ENCODE data around the gene ISG20.

Gene ISG20

GRCh38 chr15:88615303-88616107 lies 23.3 kb upstream of the ISG20 start:
- H3K36me3 ChIP-seq (ENCODE audit: control insufficient read depth in 2 of 2, insufficient read depth in 1 of 2, low read length in 2 of 2), result no peaks in the 10 kb centered on the region
- H3K4me3 ChIP-seq (ENCODE audit: low read depth, low read length), result no peak overlapping the region
- CTCF ChIA-PET, result interaction anchor here (0.6 to 5.1 kb wide), 25 partner anchors 11 to 660 kb away, joined by 3 to 31 read pairs (median 4); partner anchors contain the start of genes ISG20, MRPL46 and MRPS11
- POLR2A ChIA-PET, result interaction anchor here (0.7 to 1.0 kb wide), 2 partner anchors 16 to 142 kb away, joined by 3 read pairs; no protein-coding TSS in a partner anchor
- peaks cover 4% of the 10 kb centered on the region for H3K4me1 ChIP-seq (ENCODE audit: control insufficient read depth, insufficient read depth, low read length)
- no peak overlapping the region for H3K27ac ChIP-seq (ENCODE audit: extremely low read depth, low read depth, low read length)
- TF ChIP-seq ZNF555 (tag by site-specific recombination; conservative IDR thresholded peaks at IDR 0.05) (no peak), ZNF138 (tag by site-specific recombination; IDR thresholded peaks at IDR 0.05; ENCODE audit: borderline replicate concordance) (no peak), ZNF157 (tag by site-specific recombination; IDR thresholded peaks at IDR 0.05) (no peak), AEBP2 (tag by site-specific recombination; IDR thresholded peaks at IDR 0.05; ENCODE audit: borderline replicate concordance) (no peak), OSR2 (tag by site-specific recombination; IDR thresholded peaks at IDR 0.05) (no peak), ZNF404 (tag by site-specific recombination; IDR thresholded peaks at IDR 0.05) (no peak), ZNF202 (tag by site-specific recombination; IDR thresholded peaks at IDR 0.05; ENCODE audit: borderline replicate concordance) (no peak), ZBTB26 (tag by site-specific recombination; optimal IDR thresholded peaks at IDR 0.05) (no peak), SP3 (tag by site-specific recombination; IDR thresholded peaks at IDR 0.05) (no peak), ZNF394 (tag by site-specific recombination; IDR thresholded peaks at IDR 0.05; ENCODE audit: borderline replicate concordance) (no peak), ZNF37A (tag by site-specific recombination; IDR thresholded peaks at IDR 0.05) (no peak)
- no peaks in the 10 kb centered on the region for H3K9me3 ChIP-seq (ENCODE audit: control insufficient read depth, insufficient read depth, low read depth, low read length)

- ChIA-PET CTCF (interaction anchor here (0.6 to 5.1 kb wide), 12 partner anchors 11 to 176 kb away, joined by 3 to 31 read pairs (median 4); partner anchors contain the start of genes MRPL46 and MRPS11), POLR2A (interaction anchor here (0.7 kb wide), 1 partner anchor 15 kb away, joined by 3 read pairs; no protein-coding TSS in a partner anchor)
- no peak for TF ChIP-seq IKZF3 (tag by site-specific recombination; IDR thresholded peaks at IDR 0.05)
- TF ChIP-seq ZNF600 (tag by site-specific recombination; IDR thresholded peaks at IDR 0.05), result no peak
- TF ChIP-seq ZNF510 (tag by site-specific recombination; IDR thresholded peaks at IDR 0.05; ENCODE audit: insufficient replicate concordance), result no peak
- TF ChIP-seq ZNF239 (tag by site-specific recombination; IDR thresholded peaks at IDR 0.05), result no peak
- no peak for TF ChIP-seq ZNF121 (tag by site-specific recombination; IDR thresholded peaks at IDR 0.05)
- TF ChIP-seq SETDB1 (IDR thresholded peaks at IDR 0.05; ENCODE audit: insufficient read length, low read length), result no peak
- TF ChIP-seq INSM2 (tag by site-specific recombination; IDR thresholded peaks at IDR 0.05), result no peak
- no peak overlapping the region for H3K27ac ChIP-seq (ENCODE audit: extremely low read depth, low read depth, low read length)
- no peaks in the 10 kb centered on the region for H3K9me3 ChIP-seq (ENCODE audit: control insufficient read depth, insufficient read depth, low read depth, low read length)
- H3K4me3 ChIP-seq (ENCODE audit: low read depth, low read length), result no peak overlapping the region
- H3K4me1 ChIP-seq (ENCODE audit: control insufficient read depth, insufficient read depth, low read length), result peaks cover 4% of the 10 kb centered on the region
- no peaks in the 10 kb centered on the region for H3K36me3 ChIP-seq (ENCODE audit: control insufficient read depth in 2 of 2, insufficient read depth in 1 of 2, low read length in 2 of 2)
Measured at GRCh38 chr15:88616240-88616639, 22.6 kb upstream of the ISG20 start.
